Esophagus muscularis mucosa (tissue), 4 donors: ENCODE measurements around the gene ZMIZ1. TPM values are rescaled to one million over a fixed set of nuclear protein-coding genes. Genes with fewer than 3 reads are reported as not detected.

Experiments used
- DNase-seq: peaks from one replicate; pipeline ENCODE4 v3.0.0-alpha.2; 2017; ENCODE audit errors: extremely low spot score
- H3K27ac ChIP-seq, 4 donors: fragments of 200-600 bp; sonication (generic); replicated peaks in 1 of 4; 1 replicate in 3 of 4; 2 replicates in 1 of 4; pipeline ENCODE4 v1.5.1; 2016 to 2019; ENCODE audit warnings: mild to moderate bottlenecking in 1 of 4
- H3K27me3 ChIP-seq, 4 donors: fragments of 200-600 bp; sonication (generic); one replicate each; pipeline versions ENCODE4 v1.5.1 to v1.6.0; 2016 to 2019
- H3K36me3 ChIP-seq, 4 donors: fragments of 200-600 bp; sonication (generic); one replicate each; pipeline ENCODE4 v1.5.1; 2016 to 2019
- H3K4me1 ChIP-seq, 4 donors: fragments of 200-600 bp; sonication (generic); one replicate each; pipeline ENCODE4 v1.5.1; 2016 to 2019
- H3K4me3 ChIP-seq, 4 donors: fragments of 200-600 bp; sonication (generic); 1 replicate in 2 of 4; 2 replicates in 2 of 4; pipeline ENCODE4 v1.5.1; 2016 to 2019; ENCODE audit warnings: mild to moderate bottlenecking in 4 of 4, moderate library complexity in 1 of 4
- H3K9me3 ChIP-seq, 4 donors: fragments of 200-600 bp; sonication (generic); 1 replicate in 3 of 4; 2 replicates in 1 of 4; pipeline ENCODE4 v1.5.1; 2016 to 2019
- EP300 ChIP-seq: sonication (generic); formaldehyde crosslinking; IDR thresholded peaks from one replicate; pipeline ENCODE4 v1.6.1; 2017; ENCODE audit warnings: antibody characterized with exemption
- POLR2A ChIP-seq: fragments of 450-650 bp; IDR thresholded peaks from one replicate; pipeline ENCODE4 v1.6.1; 2017; ENCODE audit warnings: antibody characterized with exemption, moderate library complexity, mild to moderate bottlenecking, low read depth
- POLR2AphosphoS5 ChIP-seq, 2 donors: sonication (generic); formaldehyde crosslinking; IDR thresholded peaks; one replicate each; pipeline ENCODE4 v1.6.1; 2017; ENCODE audit warnings: antibody characterized with exemption in 2 of 2
- WGBS: methylation state at CpG from one replicate; pipeline ENCODE4 v1.1.5; 2018; 5-methylcytosine and 5-hydroxymethylcytosine counted together
- intact Hi-C: fragments of 100-400 bp; cut with DNase I; formaldehyde crosslinking; loops from one replicate; pipeline ENCODE4 v1.15.1; 2023
- total RNA-seq, 4 donors: library from RNA; depleted of rRNA; stranded (reverse); fragments of >200 nt; gene quantifications; one replicate each; pipeline versions ENCODE4 v1.1.0 to v1.2.1, GENCODE V29; 2016
- TF ChIP-seq, protein P1 (sequence below), 3 experiments: fragments of 200-600 bp in 2 of 3; fragments of 450-650 bp in 1 of 3; sonication (generic) in 2 of 3; IDR thresholded peaks; one replicate each; pipeline ENCODE4 v1.5.1; 2017 to 2019; ENCODE audit warnings: antibody characterized with exemption in 3 of 3, mild to moderate bottlenecking in 2 of 3, moderate library complexity in 1 of 3

ZMIZ1 gene
- total RNA-seq, 4 donors from 2014 or later = 48.7 to 87.2 (median 66.0) TPM

DNA sequence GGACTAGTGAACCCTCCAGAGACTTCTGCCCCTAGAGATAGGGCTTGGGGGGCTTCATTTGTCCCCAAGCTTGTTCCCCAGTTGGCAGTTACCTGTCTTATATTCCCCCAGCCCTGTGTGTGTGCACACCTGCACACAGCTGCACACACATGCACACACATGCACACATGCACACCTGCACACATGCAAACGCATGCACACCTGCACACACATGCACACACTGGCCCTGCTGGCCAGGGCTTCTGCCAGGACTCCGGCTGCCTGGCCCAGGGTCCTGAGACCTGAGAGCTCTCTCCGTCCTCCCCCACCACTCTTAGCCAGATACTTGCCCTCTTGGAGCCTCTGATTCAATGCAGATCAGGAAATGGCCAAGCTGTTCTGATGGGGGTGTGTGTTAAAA is 6.7 kb downstream of the ZMIZ1 start:
- Histone ChIP-seq H3K4me1 (peaks cover 87 to 97% (median 97%) of the 10 kb centered on the region in 4 donors), H3K9me3 (no peaks in the 10 kb centered on the region), H3K4me3 (no peak overlapping the region), H3K36me3 (no peaks in the 10 kb centered on the region), H3K27ac (peak overlapping the region in 3 of 4 donors; percentile 97 to 100 (median 99)), H3K27me3 (no peaks in the 10 kb centered on the region)
- intact Hi-C loops = no loop called here
- WGBS = 89% methylated on average over 1 of the region's 3 CpGs
- no peak for DNase-seq
- TF ChIP-seq, protein P1, sequence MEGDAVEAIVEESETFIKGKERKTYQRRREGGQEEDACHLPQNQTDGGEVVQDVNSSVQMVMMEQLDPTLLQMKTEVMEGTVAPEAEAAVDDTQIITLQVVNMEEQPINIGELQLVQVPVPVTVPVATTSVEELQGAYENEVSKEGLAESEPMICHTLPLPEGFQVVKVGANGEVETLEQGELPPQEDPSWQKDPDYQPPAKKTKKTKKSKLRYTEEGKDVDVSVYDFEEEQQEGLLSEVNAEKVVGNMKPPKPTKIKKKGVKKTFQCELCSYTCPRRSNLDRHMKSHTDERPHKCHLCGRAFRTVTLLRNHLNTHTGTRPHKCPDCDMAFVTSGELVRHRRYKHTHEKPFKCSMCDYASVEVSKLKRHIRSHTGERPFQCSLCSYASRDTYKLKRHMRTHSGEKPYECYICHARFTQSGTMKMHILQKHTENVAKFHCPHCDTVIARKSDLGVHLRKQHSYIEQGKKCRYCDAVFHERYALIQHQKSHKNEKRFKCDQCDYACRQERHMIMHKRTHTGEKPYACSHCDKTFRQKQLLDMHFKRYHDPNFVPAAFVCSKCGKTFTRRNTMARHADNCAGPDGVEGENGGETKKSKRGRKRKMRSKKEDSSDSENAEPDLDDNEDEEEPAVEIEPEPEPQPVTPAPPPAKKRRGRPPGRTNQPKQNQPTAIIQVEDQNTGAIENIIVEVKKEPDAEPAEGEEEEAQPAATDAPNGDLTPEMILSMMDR (IDR thresholded peaks at IDR 0.05) = no peak
- TF ChIP-seq POLR2AphosphoS5 (IDR thresholded peaks at IDR 0.05) (no peak), POLR2A (no peak), EP300 (no peak)

DNA sequence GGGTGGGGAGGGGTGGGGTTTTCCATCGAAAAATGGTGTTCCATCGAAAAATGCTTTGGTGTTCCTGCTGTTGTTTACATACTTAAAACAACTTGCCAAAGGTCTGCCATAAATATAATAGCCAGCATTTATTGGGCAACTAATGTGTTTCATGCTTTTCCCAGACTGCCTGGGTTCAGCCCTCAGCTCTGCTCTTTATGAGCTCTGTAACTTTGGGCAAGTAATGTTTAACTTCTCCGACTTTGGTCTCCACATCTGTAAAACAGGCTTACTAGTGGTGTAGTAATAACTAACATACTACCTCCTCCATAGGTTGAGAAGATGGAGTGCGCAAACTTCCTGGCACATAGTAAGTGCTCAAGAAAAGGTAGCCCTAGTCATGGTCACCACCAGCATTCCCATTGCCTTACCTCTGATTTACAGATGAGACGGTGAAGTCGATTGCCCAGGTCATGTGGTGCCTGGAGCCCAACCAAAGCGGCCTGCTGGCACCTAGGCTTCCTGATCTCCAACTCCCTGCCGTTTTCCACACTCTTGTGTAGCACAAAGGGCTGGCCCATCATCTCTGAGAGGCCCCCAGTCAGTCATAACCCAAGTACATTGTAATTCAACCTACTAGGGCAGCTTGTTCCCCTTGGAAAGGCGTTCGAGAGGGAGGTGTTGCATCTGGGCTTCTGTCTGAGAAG is 8.9 kb downstream of the ZMIZ1 start:
- Histone ChIP-seq H3K9me3 (no peaks in the 10 kb centered on the region), H3K4me3 (no peak overlapping the region), H3K27me3 (no peaks in the 10 kb centered on the region), H3K27ac (peak overlapping the region; percentile 5 to 100 (median 43)), H3K36me3 (no peaks in the 10 kb centered on the region), H3K4me1 (peaks cover 99 to 100% (median 100%) of the 10 kb centered on the region in 4 donors)
- TF ChIP-seq POLR2AphosphoS5 (IDR thresholded peaks at IDR 0.05) = no peak
- TF ChIP-seq, protein P1 (IDR thresholded peaks at IDR 0.05) = no peak
- intact Hi-C loops = no loop called here
- WGBS = 88% methylated on average over 10 of the region's 10 CpGs
- no peak for DNase-seq

DNA sequence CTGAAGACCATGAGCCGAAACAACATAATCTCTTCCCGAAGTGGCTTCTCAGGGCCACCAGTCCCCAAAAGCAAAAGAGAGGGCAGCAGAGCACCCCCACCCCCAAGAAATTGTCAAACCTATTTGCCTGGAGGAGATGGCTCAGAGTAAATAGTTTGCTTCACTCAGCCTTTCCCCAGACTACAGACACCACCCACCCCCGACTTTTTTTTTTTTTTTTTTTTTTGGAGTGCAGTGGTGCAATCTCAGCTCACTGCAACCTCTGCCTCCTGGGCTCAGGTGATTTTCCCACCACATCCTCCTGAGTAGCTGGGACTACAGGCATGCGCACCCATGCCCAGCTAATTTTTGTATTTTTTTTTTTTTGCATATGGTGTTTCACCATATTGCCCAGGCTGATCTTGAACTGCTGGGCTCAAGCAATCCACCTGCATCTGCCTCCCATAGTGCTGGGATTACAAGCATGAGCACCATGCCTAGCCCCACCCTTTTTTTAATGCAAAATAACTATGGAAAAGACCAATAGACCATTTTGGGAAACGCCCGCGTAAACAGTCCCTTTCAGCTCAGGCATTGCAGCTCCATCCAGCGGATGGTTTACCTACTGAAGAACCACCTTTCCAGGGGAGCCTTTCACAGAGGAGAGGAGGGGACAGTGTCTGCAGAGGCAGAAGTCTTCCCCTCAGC is 9.7 kb downstream of the ZMIZ1 start:
- peaks cover 99 to 100% (median 100%) of the 10 kb centered on the region in 4 donors for H3K4me1 ChIP-seq
- no peak for TF ChIP-seq POLR2AphosphoS5 (IDR thresholded peaks at IDR 0.05)
- TF ChIP-seq EP300 = no peak
- no peak for TF ChIP-seq POLR2A
- TF ChIP-seq, protein P1 (IDR thresholded peaks at IDR 0.05) = no peak
- WGBS = 85% methylated on average over 8 of the region's 8 CpGs
- no peaks in the 10 kb centered on the region for H3K9me3 ChIP-seq
- no peak for DNase-seq
- no peaks in the 10 kb centered on the region for H3K36me3 ChIP-seq
- no peak overlapping the region for H3K4me3 ChIP-seq
- no peaks in the 10 kb centered on the region for H3K27me3 ChIP-seq
- intact Hi-C loops = no loop called here
- peak overlapping the region; percentile 76 to 100 (median 80) for H3K27ac ChIP-seq

- Histone ChIP-seq H3K4me3 (peak overlapping the region in 1 of 4 donors; percentile 7), H3K27me3 (no peaks in the 10 kb centered on the region), H3K27ac (peak overlapping the region; percentile 73 to 81 (median 78)), H3K9me3 (no peaks in the 10 kb centered on the region), H3K36me3 (no peaks in the 10 kb centered on the region), H3K4me1 (peaks cover 99 to 100% (median 100%) of the 10 kb centered on the region in 4 donors)
- intact Hi-C loops = no loop called here
- no peak for DNase-seq
- WGBS = 86% methylated on average over 1 of the region's 1 CpG
- TF ChIP-seq, protein P1 (IDR thresholded peaks at IDR 0.05) = no peak
- TF ChIP-seq POLR2A (no peak), EP300 (no peak), POLR2AphosphoS5 (IDR thresholded peaks at IDR 0.05) (no peak)
These were observed 10.3 kb downstream of the ZMIZ1 start for GRCh38 chr10:79079054-79079397.
